ENCODE measurements around the gene SLC9A2. TPM values are rescaled to one million over a fixed set of nuclear protein-coding genes. Genes with fewer than 3 reads are reported as not detected.

SLC9A2 gene
- polyA plus RNA-seq, 1 donor = 8.0 TPM

DNA sequence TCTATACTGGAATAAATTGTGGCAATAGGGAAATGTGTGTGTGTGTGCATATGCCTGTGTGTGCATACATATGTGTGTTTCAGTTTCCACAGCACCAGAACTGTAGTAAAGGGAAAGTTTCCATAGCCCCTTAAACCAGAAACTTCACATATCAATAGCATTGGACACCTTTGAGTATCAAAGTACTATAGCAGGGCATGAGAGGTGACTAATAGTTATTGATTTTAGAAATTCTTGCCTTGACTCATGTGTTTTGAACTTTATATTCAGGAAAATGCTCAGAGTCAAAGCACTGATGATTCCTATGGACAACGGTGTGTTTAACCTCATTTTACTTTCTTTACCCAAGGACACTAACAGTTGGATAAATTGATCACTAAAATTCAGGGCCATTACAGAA is 50.0 kb downstream of the SLC9A2 start:
- no peak for DNase-seq

DNA sequence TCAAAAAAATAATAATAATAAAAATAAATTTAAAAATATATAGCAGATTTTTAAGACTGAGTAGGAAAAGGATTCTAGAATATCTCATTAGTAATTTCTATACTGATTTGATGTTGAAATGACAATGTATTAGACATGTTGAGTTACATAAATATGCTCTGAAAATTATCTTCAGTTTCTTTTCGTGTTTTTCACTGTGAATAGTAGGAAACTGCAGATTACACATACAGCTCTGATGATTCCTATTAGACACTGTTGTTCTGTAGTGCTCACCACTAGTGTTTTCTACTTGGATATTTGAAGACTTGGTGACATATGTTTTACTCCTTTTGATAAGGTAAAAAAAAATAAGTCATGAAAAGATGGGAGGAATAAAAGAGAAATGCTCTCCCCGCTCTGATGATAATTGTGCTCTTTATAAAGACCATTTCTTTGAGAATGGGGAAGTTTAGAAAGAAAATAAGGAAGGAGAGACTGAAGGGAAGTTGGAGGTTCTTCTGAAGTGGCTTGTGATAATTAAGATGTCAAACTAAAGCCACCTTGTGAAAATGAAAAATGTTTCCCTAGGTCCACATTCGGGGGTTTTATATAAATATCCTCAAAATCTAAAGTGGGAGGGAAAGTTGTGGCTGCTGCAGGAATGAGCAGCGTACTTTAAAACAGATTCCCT is 52.9 kb downstream of the SLC9A2 start:
- no peak for DNase-seq

DNA sequence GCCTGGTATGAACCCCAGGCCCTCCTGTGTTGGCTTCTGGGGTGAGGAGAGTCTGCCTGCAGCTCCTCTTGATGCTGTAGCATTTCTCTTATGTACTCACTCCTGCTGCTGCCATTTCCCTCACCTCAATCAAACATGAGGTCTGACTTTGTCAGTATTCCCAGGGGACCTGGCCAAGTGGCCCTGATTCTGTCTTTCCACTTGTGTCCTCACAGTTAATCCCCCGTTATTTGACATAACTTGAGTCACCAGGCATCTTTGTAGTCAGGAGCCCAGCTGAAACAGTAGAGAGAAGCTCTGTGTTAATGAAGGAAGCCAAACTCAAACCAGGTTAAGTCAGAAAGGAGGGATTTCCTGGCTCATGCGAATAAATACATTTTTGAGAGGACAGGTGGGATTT is 55.0 kb downstream of the SLC9A2 start:
- no peak for DNase-seq

DNA sequence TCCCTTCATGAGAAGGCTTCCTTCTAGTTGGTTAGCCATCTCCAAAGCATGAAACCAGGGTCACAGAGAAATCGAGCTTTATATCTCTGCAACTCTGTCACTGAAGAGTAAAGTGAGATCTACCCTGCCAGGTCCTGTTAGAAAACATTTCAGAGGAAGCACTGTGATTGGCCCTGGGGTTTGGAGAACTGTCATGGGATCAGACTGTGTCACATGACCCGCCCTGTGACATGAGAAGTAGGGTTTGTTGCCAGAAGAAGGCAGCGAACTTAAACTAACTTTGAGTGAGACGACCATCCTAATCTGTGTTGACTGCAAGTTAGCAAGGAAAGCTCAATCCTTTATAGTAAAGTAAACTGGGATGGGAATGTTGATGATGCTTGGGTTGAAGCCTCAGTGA is 55.5 kb downstream of the SLC9A2 start:
- DNase-seq = no peak

DNA sequence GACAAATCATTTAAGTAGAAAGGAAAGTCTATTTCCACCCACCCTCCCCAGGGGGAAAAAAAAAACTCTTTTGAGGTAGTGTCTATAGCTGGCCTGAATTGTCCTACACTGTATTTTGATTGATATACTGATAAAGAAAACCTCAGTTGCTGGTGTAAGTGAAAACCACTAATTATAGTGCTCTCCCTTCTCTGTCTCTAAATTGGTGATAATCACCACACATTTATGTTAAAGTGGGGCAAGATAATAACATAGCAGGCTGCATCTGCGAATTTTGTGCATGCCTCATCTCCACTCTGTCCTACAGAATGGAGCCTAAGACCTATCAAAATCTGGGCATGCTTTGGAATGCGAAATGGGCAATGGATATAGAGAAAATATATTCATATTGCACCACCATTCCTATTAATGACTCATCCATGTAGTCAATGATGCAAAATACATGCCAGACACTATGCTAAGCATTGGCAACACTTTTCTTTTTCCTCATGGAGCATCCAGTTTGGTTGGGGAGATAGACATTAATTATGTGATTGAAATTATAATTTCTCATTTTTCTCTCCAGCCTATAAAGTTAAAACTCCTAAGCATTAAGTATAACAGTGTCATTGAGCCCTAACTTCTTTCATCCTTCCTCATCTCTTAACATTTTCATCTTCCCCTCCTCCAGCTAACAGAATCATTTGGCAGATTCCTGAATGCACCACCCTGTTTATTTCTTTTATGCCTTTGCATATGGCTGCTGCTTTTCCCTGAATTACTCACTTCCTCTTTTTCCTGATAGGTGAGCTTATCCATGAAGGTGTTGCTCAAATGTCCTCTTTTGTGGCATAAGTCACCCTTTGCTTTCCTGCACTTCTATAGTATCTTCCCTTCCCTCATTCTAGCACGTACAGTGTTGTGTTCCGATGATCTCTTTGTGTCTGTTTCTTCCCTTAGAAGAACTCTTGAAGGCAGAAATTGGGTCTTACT is 58.2 kb downstream of the SLC9A2 start:
- DNase-seq = no peak

DNA sequence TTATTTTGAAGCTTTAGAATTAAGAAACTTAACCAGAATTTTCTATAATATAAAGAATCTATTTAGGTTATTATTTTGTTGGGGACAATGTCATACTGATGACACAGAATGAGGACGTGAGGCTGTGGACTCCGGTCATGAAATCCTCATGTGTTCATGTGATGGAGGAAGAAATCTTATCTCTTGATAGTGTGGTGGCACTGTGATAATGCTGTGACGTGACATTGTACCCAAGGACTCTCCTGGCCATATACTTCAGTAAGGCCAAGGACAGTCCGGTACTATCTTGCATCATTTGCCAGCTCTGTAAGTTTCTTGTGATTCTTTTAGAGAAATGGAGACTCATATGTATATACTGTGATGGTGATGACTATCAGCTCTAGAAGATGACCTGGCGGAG is 59.1 kb downstream of the SLC9A2 start:
- DNase-seq = no peak

DNA sequence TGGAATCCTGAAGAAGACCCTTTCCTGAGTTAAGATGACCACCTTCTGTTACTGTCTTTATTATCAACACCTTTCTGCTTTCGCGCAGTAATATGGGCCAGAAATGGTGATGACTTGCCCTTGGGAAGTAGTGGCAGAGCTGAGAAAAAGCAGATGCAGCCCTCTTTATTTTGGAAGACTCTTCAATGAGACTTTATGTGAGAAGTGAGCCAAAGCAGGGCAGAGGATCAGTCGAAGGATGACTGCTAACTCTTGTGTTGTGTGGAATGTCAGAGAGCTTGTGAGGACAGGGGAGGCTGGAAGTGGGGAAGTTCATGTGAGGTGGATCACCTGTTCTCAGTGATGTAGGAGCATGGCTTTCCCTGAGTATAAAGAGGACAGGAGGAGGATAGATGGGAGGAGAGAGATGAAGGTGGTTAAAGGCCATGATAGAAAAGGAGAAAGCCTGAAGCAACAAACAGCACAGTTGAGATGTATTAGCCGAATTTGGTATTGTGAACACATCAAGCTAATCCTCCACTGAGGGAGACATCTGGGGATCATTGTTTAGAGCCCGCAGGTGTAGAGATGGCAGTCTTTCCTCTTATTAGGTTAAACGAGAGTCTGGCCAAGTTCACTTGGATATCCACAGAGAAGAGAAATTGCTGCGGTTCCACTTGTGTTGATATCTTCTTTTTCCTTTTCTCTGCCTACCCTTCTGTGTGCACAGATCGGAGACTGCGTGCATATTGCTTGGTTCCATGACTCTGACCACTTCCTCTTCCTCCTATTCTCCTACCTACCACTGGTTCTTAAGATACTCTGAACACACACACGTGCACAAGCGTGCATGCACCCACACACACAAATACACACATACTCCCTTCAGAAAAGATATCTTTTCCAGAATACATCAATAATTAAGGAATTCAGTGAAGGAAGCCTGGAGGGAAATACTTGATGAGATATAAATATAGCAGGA is 67.4 kb downstream of the SLC9A2 start:
- DNase-seq = no peak

DNA sequence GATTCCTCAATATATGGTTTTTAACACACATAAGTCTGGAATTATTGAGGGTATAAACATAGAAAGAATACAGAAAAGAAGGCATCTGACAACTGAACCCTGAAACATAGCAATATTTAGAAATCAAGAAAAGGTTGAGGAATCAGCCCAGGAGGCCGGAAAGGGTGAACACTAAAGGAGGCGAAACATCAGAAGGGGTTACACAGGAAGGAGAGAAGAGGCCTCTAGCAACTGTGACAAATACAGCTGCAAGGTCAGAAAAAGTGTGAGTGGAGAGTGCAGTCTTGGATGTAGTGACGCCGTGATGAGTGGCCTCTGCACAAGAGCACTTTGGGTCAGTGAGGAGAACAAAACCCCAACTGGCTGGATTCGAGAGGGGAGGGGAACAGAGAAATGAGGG is 70.7 kb downstream of the SLC9A2 start:
- DNase-seq = no peak

DNA sequence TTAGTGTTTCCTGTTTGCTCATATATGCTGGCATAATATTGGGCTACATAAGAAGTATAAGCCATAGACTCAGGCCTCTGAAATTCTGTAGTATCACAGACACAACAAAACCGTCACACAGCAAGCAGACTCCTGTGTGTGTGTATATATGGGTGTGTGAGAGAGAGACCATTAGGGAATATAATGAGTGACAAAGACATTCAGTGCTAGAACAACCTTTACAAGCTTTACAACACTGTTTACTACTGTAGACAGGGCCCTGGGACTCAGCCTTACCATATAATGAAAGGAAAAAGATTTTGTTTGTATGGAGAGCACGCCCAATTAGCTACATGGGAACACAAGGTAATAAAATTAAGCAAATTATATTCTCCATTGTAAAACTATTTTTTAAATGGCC is 77.1 kb downstream of the SLC9A2 start:
- DNase-seq = no peak

DNA sequence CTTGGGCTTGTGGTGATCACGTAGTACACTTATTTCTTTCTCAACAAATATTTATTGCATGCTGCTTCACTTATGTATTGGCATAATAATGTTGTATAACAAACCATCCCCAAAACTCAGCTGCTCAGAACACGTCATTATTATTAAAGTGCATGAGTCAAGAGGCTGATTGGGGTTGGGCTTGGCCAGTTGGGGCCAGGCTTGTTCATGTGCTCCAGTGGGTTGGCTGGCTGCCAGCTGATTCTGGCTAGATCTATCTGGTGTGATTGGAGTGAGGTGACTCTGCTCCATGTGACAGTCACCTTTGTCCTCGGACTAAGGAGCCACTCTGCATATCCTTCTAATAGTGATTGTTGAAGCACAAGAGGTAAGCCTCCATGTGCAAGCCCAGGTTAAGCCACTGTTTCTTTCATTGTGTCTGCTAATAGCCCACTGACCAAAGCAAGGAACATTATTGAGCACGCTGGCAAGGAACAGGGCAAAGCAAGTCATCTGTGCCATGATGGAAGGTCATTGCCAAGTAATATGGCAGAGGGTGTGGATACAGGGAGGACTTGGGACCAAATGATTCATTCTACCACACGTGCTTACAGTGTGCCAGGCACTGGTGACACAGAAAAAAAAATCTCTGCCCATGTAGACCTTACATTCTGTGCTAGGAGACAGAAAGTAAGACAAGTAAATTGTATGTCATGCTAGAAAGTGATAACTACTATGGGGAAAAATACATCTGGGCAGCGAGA is 79.2 kb downstream of the SLC9A2 start:
- no peak for DNase-seq

DNA sequence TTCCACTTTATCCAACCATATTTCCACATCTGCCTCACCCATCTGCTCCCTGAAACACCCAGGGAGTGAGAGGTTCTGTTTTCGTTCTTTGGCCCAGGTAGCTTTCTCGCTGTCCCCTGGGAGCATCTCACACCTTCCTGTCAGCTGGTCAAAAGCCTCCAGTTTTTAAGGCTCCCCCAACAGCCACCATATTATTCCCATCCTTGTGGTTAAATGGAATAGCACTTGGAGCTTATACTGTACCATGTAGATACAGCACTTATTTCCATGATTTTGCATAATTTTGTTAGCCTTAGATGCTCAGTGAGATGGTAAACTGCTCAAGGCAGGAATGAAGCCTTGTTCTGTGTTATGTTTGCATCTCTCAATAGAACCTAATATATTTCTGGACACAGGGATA is 84.0 kb downstream of the SLC9A2 start:
- DNase-seq = no peak

DNA sequence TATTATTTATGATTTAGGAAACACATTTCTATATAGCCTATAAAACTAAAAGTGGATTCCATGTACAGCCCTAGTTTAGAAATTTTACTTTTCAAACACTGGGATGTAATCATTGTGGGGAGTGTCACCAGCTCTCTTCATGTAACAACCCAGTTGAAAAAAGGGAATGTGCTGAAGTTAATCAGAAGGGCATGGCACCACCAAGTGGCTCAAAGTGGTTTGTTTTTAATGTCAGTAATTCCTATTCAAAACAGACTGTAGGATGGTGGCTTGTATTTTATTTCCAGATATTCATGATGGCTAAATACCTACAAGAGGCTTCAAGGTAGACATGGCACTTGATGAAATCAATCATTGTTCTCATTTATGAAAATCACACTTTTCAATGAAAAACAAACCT is 84.4 kb downstream of the SLC9A2 start:
- DNase-seq = no peak

DNA sequence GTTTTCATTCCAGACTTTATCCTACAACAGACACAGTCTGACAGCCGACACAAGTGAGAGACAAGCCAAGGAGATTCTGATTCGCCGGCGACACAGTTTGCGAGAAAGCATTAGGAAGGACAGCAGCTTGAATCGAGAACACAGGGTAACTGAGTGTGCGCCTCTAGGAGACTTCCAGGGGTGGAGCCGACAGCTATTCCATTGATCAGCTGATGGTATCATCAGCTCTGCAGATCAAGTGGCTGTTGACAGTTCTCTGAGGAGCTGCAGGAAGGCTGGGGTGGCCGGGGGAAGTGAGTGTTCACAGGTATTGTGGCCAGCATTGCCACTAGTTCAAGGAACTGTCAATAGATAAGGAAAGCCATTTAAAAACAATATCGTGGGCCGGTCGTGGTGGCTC is 85.2 kb downstream of the SLC9A2 start:
- DNase-seq = no peak

DNA sequence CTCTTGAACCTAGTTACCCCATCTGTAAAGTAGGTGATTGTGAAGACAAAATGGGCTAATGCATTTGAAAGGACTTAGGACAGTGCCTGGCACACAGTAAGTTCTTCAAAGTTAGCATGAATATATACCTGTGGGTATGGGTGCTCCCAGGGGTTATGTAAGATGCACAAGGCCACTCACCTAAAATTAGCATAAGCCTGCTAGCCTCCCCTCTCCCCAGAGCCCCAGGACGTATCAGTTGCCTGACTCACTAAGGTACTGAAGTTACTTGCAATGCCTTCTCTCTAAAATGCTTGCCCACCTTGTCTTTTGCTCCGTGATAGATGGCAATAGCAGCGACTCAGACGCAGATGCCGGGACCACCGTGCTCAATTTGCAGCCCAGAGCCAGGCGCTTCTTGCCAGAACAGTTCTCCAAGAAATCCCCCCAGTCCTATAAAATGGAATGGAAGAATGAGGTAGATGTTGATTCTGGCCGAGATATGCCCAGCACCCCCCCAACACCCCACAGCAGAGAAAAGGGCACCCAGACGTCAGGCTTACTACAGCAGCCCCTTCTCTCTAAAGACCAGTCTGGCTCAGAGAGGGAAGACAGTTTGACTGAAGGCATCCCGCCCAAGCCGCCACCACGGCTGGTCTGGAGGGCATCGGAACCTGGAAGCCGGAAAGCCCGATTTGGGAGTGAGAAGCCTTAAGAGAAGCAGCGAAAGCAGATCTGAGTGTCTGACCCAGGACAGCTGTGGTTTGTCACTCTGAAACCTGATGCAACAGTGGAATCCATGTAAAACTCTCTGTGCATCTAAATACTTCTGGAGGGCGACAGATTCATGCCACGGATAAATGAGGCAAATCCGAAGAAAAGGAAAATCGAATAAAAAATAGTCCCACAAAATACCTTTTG is 88.7 kb downstream of the SLC9A2 start:
- DNase-seq = peak; percentile 57

DNA sequence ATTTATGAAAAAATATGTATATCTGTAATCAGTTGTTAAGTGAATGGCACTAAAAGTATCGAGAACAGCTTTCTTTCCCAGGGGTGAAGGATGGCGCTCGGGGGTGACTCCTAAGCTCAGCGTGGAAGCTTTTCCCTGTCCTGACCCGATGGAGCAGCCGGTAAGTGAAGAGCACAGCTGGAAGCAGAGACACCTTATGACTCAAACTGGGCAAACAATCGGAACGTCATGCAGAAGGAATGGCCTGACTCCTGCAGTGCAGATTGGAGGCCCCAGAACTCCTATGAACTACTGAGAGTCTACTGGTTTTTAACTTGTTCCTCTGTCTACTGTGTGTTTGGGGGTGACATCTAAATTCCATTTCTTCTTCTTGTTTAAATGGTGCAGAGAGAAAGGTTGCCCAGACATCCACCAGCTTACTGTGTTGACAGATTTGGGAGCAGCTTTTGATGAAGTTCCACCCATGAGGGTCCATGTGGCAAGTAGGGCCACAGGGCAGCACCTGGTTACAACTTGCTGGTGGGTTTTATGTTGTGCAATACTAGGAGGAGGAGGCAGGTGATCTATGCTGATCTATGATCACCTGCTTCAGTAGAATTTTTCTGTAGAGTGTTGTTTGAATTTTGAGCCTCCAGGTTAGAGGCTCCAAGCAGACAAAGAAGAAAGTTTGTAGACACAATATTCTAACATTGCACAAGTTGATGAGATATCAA is 89.7 kb downstream of the SLC9A2 start:
- DNase-seq = no peak

DNA sequence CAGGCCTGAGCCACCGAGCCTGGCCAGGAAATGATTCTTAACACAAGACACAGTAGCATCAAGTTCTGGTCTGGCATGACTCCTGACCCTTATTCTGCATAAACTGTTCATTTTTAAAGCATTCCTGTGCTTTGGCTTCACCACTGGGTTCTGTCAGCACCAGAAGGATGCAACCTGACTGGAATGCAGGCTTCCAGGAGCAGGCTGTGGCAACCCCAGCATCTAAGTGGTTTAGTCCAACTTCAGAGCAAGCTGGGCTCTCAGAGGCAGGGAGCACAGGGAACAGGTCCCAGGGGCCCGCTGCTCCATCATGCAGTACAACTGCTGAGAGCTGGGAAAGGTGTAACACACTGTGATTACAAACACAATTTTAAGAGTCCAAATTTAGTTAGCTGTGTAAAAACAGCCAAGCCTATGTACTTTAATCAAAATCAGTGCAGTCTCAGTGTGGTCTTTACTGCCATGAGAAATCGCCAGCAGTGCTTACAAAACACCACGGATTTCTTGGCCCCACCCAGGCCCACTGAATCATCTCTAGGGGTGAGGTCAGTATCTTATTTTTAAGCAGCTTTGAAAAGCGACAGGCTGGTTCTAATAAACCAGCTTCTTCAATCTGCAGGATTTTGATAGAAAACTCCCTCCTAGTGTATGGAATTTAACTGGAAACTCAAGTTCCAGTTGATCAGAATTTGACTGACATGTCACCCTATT is 98.1 kb downstream of the SLC9A2 start:
- DNase-seq = no peak

DNA sequence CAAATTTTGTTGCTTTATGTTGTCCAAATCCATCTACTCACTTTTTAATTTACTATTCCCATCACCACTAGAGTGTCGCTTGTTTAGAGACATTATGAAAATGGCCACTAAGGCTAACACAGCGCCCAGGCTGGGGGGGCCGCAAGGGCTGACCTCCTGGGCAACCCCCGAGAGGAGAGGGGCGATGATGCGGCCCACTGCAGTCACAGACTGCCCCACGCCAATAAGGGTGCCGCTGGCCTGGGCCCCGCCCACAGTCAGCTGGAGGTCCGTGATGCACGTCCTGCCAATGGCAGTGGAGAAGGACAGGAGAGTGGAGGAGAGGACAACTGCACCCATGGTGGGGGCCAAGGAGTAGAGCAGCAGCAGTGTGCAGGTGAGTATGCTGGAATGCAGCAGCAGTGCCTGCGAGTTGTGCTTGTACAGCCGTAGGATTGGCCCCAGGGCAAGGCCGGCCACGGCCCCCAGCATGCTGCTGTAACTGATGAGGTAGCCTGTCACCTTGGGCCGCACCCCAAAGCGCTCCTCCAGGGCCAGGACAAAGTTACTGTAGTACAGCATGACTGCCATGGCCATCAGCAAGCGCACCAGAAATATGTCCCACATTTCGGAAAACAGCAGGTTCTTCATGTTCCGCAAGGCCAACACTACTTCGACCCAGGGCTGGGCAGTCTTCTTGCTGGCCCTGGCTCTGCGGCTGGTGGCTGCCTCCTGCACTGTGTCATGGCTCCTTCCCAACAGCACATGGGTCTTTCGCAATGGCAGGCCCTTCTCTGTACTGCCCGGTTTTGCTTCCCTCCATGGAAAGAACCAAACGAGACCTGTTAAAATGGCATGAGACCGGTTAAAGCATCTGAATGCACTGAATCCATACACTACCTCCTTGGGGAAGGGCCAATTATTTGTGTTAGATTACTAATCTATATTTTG is 99.3 kb downstream of the SLC9A2 start:
- DNase-seq = no peak

DNA sequence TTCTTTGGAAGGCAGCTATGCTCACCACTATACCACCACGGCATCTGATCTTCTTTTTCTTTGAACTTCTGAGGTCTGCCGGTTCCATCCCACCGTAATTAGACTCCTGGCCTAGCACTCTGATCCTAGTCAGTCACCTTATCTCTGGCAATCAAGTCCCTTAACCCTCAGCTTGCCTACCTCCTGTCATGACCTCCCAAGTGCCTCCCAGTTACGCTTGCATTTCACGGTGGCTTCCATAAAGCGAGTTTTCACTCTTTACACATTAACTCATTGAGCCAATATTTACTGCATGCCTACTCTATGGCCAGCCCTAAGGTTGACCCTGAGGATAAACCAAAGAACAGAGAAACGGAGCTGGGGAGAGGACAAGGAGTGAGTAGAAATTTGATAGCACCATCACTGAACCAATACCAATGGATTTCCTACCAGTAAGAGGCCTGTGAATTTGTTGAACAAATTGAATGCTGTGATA is 104.7 kb downstream of the SLC9A2 start:
- DNase-seq = no peak
